B cell (primary cell): ENCODE measurements around the gene ATAD3A.

Experiments used
- EZH2 ChIP-seq: IDR thresholded peaks from 2 replicates; pipeline ENCODE4 v1.6.1; 2012; ENCODE audit warnings: borderline replicate concordance, low read depth, mild to moderate bottlenecking, moderate library complexity, low read length; ENCODE audit not compliant: insufficient read depth, poor library complexity, severe bottlenecking
- TF ChIP-seq, protein P1 (sequence below): fragments of 200-600 bp; IDR thresholded peaks from one replicate; pipeline ENCODE4 v1.8.0; 2022; ENCODE audit warnings: antibody characterized with exemption, mild to moderate bottlenecking

- TF ChIP-seq, protein P1, sequence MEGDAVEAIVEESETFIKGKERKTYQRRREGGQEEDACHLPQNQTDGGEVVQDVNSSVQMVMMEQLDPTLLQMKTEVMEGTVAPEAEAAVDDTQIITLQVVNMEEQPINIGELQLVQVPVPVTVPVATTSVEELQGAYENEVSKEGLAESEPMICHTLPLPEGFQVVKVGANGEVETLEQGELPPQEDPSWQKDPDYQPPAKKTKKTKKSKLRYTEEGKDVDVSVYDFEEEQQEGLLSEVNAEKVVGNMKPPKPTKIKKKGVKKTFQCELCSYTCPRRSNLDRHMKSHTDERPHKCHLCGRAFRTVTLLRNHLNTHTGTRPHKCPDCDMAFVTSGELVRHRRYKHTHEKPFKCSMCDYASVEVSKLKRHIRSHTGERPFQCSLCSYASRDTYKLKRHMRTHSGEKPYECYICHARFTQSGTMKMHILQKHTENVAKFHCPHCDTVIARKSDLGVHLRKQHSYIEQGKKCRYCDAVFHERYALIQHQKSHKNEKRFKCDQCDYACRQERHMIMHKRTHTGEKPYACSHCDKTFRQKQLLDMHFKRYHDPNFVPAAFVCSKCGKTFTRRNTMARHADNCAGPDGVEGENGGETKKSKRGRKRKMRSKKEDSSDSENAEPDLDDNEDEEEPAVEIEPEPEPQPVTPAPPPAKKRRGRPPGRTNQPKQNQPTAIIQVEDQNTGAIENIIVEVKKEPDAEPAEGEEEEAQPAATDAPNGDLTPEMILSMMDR, result no peak
- no peak for TF ChIP-seq EZH2
These were observed 38.9 kb downstream of the ATAD3A start for GRCh38 chr1:1550591-1551432.
